Measurements from ENCODE around the gene ATE1.

ATE1 gene

GRCh38 chr10:121740069-121740468 lies 187.8 kb downstream of the ATE1 start:
- Mint-ChIP-seq H3K4me3 (no peak overlapping the region), H3K27ac (no peak overlapping the region), H3K36me3 (ENCODE audit: low read depth) (peaks cover 14% of the 10 kb centered on the region), H3K9me3 (no peaks in the 10 kb centered on the region), H3K27me3 (ENCODE audit: low read depth) (peaks cover 20% of the 10 kb centered on the region), H3K4me1 (no peaks in the 10 kb centered on the region)
- TF ChIP-seq CTCF (IDR thresholded peaks at IDR 0.05; ENCODE audit: unreplicated experiment in 3 of 3): no peak

GRCh38 chr10:121739114-121739513 lies 188.7 kb downstream of the ATE1 start:
- TF ChIP-seq CTCF (IDR thresholded peaks at IDR 0.05; ENCODE audit: unreplicated experiment in 3 of 3): no peak
- Mint-ChIP-seq H3K4me1 (no peaks in the 10 kb centered on the region), H3K4me3 (no peak overlapping the region), H3K27ac (no peak overlapping the region), H3K36me3 (ENCODE audit: low read depth) (peaks cover 11% of the 10 kb centered on the region), H3K9me3 (no peaks in the 10 kb centered on the region), H3K27me3 (ENCODE audit: low read depth) (peaks cover 27% of the 10 kb centered on the region)

- TF ChIP-seq CTCF (IDR thresholded peaks at IDR 0.05; ENCODE audit: unreplicated experiment in 3 of 3): no peak
- no peaks in the 10 kb centered on the region for H3K4me1 Mint-ChIP-seq
- no peak overlapping the region for H3K4me3 Mint-ChIP-seq
- H3K36me3 Mint-ChIP-seq (ENCODE audit: low read depth): peaks cover 5% of the 10 kb centered on the region
- H3K27me3 Mint-ChIP-seq (ENCODE audit: low read depth): peaks cover 45% of the 10 kb centered on the region
- no peak overlapping the region for H3K27ac Mint-ChIP-seq
- no peaks in the 10 kb centered on the region for H3K9me3 Mint-ChIP-seq
Measured at GRCh38 chr10:121736315-121737130, 191.3 kb downstream of the ATE1 start.

GRCh38 chr10:121735263-121735662 lies 192.6 kb downstream of the ATE1 start:
- H3K27me3 Mint-ChIP-seq (ENCODE audit: low read depth): peaks cover 51% of the 10 kb centered on the region
- H3K36me3 Mint-ChIP-seq (ENCODE audit: low read depth): no peaks in the 10 kb centered on the region
- H3K9me3 Mint-ChIP-seq: no peaks in the 10 kb centered on the region
- H3K4me3 Mint-ChIP-seq: no peak overlapping the region
- no peak overlapping the region for H3K27ac Mint-ChIP-seq
- no peaks in the 10 kb centered on the region for H3K4me1 Mint-ChIP-seq
- TF ChIP-seq CTCF (IDR thresholded peaks at IDR 0.05; ENCODE audit: unreplicated experiment in 3 of 3): no peak

GRCh38 chr10:121734589-121735045 lies 193.2 kb downstream of the ATE1 start:
- H3K27me3 Mint-ChIP-seq (ENCODE audit: low read depth): peaks cover 51% of the 10 kb centered on the region
- no peak overlapping the region for H3K4me3 Mint-ChIP-seq
- no peaks in the 10 kb centered on the region for H3K4me1 Mint-ChIP-seq
- no peaks in the 10 kb centered on the region for H3K9me3 Mint-ChIP-seq
- peak; percentile 69 to 84 (median 82) for TF ChIP-seq CTCF (IDR thresholded peaks at IDR 0.05; ENCODE audit: unreplicated experiment in 3 of 3)
- H3K36me3 Mint-ChIP-seq (ENCODE audit: low read depth): no peaks in the 10 kb centered on the region
- H3K27ac Mint-ChIP-seq: no peak overlapping the region
